Ishikawa (cell line): ENCODE results near the gene DNAJB1.

Experiments
- CEBPB ChIP-seq: IDR thresholded peaks from 2 replicates; pipeline ENCODE4 v1.6.1; 2012
- CREB1 ChIP-seq: IDR thresholded peaks from 2 replicates; pipeline ENCODE4 v1.6.1; 2012; ENCODE audit warnings: low read depth
- EGR1 ChIP-seq: IDR thresholded peaks from 2 replicates; pipeline ENCODE4 v1.6.1; 2012
- EP300 ChIP-seq: IDR thresholded peaks from 2 replicates; pipeline ENCODE4 v1.6.1; 2012; ENCODE audit warnings: borderline replicate concordance
- FOXM1 ChIP-seq: IDR thresholded peaks from 2 replicates; pipeline ENCODE4 v1.6.1; 2012; ENCODE audit warnings: low read depth, borderline replicate concordance
- MAX ChIP-seq: IDR thresholded peaks from 2 replicates; pipeline ENCODE4 v1.6.1; 2012
- NFIC ChIP-seq: IDR thresholded peaks from 2 replicates; pipeline ENCODE4 v1.6.1; 2012
- RAD21 ChIP-seq: IDR thresholded peaks from 2 replicates; pipeline ENCODE4 v1.6.1; 2012; ENCODE audit warnings: low read depth
- REST ChIP-seq: IDR thresholded peaks from 2 replicates; pipeline ENCODE4 v1.6.1; 2012; ENCODE audit warnings: low read depth, mild to moderate bottlenecking
- TAF1 ChIP-seq: IDR thresholded peaks from 2 replicates; pipeline ENCODE4 v1.6.1; 2012; ENCODE audit warnings: low read depth, mild to moderate bottlenecking
- TCF12 ChIP-seq: IDR thresholded peaks from 2 replicates; pipeline ENCODE4 v1.6.1; 2012; ENCODE audit warnings: low read depth
- TEAD4 ChIP-seq: IDR thresholded peaks from 2 replicates; pipeline ENCODE4 v1.6.1; 2012
- USF1 ChIP-seq: IDR thresholded peaks from 2 replicates; pipeline ENCODE4 v1.6.1; 2012
- YY1 ChIP-seq: IDR thresholded peaks from 2 replicates; pipeline ENCODE4 v1.6.1; 2012; ENCODE audit warnings: low read depth
- ZBTB7A ChIP-seq: IDR thresholded peaks from 2 replicates; pipeline ENCODE4 v1.6.1; 2012; ENCODE audit warnings: low read depth

DNAJB1 gene

GRCh38 chr19:14554382-14554812, 36.2 kb upstream of the DNAJB1 start:
- TF ChIP-seq MAX (no peak), RAD21 (no peak), CREB1 (no peak), EP300 (no peak), EGR1 (no peak), FOXM1 (no peak)

- no peak for TF ChIP-seq EP300
- no peak for TF ChIP-seq MAX
- no peak for TF ChIP-seq CEBPB
- TF ChIP-seq EGR1: no peak
- no peak for TF ChIP-seq TCF12
- TF ChIP-seq TAF1: no peak
- TF ChIP-seq ZBTB7A: no peak
- TF ChIP-seq FOXM1: no peak
- no peak for TF ChIP-seq NFIC
- no peak for TF ChIP-seq USF1
- no peak for TF ChIP-seq RAD21
- TF ChIP-seq YY1: no peak
- no peak for TF ChIP-seq TEAD4
- no peak for TF ChIP-seq CREB1
- TF ChIP-seq REST: no peak
Observed at GRCh38 chr19:14553939-14554243, 35.7 kb upstream of the DNAJB1 start.

- TF ChIP-seq TAF1 (no peak), TEAD4 (no peak), MAX (no peak), ZBTB7A (no peak), USF1 (no peak), CREB1 (no peak), FOXM1 (no peak), CEBPB (no peak), EGR1 (no peak), EP300 (no peak), RAD21 (no peak), TCF12 (no peak)
Observed at GRCh38 chr19:14553042-14553938, 35.1 kb upstream of the DNAJB1 start.

- TF ChIP-seq RAD21: peak; percentile 2; the same call in 1 of the 2 replicates
Observed at GRCh38 chr19:14551134-14552005, 33.2 kb upstream of the DNAJB1 start.

GRCh38 chr19:14550201-14550754, 32.1 kb upstream of the DNAJB1 start:
- TF ChIP-seq EGR1: no peak
- no peak for TF ChIP-seq CREB1
- TF ChIP-seq TEAD4: no peak
- TF ChIP-seq FOXM1: no peak
- no peak for TF ChIP-seq REST
- TF ChIP-seq RAD21: no peak
- no peak for TF ChIP-seq EP300
- no peak for TF ChIP-seq ZBTB7A
- no peak for TF ChIP-seq TCF12
- no peak for TF ChIP-seq CEBPB
- no peak for TF ChIP-seq NFIC
- TF ChIP-seq YY1: no peak
- TF ChIP-seq TAF1: no peak
- TF ChIP-seq USF1: no peak
